ENCODE results near the gene FFAR2.

Gene FFAR2

DNA sequence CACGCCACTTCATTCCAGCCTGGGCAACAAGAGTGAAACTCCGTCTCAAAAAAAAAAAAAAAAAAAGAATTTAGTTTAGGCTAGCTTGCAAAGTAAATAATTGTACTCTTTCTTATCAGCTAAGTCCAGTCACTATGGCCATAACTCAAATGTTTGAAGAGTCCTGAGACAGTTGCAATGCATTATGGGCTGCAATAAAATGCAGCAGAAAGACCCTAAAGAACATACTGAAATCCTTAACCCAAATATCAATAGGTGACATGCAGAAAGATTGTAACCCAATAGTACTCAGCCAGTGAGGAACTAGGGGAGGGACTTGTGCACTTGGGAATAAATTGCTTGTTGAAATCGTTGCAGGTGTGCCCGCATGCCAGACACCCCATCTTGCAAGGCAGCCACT lies 20.9 kb upstream of the FFAR2 start:
- no peak for DNase-seq

DNA sequence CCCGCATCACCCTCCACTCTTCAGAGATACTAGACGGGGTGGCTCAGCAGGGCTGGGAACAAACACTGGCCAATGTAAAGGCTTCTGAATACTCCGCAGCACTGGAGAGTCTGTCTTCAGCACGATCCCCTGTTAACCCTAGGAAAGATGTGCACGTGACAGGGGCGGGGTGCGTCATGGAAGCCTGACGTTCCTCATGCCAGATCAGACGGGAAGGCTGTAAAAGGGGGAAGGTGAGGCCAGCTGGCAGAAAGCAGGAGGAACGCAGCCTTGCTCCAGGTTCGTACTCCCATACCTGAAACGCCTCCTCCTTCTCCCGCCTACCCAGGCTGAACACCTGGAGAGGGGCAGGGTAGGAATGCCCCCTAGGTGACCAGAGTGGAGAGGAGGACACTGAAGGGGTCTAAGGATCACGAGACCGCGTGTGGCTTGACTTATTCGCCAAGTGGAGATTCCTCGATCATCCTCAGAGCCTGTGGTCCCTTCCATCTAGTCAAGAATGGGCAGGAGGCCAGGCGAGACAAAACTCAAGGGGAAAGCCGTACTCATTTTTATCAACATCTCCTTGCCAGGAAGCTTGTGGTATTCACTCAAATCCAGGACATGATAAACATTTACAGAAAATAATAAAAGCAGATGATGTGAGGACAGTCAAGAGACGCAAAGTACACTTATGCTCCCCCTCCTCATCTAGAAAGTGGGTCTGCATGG lies 18.2 kb upstream of the FFAR2 start:
- DNase-seq = no peak

- DNase-seq = no peak
Measured at GRCh38 chr19:35430409-35431144, 17.5 kb upstream of the FFAR2 start.

GRCh38 chr19:35431145-35431807 lies 16.8 kb upstream of the FFAR2 start:
- DNase-seq = no peak

DNA sequence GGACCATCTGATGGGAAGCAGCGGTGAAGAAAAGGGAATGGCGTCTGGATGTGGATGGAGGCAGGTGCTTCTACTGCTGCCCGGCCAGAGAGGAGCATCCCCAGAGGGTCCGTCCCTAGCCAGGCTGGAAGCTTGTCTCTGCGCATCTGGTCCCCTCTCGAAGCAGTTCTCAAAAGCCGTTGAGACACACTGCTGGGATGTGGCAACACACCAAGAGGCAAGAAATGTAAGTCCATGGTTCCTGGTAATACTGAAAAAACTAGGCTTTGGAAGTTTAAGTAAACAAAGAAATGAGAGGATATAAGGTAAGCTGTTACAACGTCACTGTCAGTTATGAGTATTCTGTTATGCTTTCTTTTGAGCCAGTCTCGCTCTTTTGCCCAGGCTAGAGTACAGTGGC lies 15.1 kb upstream of the FFAR2 start:
- no peak for DNase-seq

DNA sequence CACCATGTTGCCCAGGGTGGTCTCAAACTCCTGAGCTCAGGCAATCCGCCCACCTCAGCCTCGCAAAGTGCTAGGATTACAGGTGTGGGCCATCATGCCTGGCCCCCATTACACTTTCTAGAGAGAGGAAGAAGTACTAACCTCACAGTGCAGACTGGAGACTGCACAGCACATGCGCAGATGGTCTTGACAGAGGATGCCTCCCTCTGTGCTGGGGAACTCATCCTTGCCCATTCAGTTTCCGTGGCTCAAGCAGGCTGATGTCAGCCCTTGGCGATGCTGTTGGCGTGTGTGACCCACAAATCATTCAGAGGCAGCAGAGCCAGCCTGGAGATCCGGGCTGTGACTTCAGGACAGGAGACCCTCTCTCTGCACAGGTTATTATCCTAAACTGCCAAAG lies 14.6 kb upstream of the FFAR2 start:
- no peak for DNase-seq

GRCh38 chr19:35435896-35436295 lies 12.2 kb upstream of the FFAR2 start:
- no peak for DNase-seq

GRCh38 chr19:35436477-35437405 lies 11.3 kb upstream of the FFAR2 start:
- no peak for DNase-seq

DNA sequence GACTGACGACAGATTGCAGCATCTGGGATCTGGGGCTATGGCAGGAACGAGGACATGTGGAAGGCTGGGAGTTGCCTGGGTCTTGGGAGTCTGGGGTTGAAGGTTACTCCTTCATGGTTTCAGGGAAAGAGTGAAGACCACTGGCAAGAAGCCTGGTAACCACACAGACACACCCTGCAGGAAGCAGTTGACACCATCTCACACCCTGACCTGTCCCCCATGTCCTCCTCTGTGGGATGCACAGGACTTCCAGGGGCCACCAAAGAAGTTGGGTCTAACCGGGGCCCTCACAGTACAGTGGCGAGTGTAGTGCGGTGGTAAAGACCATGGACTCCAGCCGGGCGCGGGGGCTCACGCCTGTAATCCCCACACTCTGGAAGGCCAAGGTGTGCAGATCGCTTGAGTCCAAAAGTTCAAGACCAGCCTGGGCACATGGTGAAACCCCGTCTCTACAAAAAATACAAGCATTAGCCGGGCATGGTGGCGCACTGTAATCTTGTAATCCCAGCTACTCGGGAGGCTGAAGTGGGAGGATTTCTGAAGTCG lies 10.6 kb upstream of the FFAR2 start:
- no peak for DNase-seq

GRCh38 chr19:35438096-35438495 lies 10.0 kb upstream of the FFAR2 start:
- no peak for DNase-seq

DNA sequence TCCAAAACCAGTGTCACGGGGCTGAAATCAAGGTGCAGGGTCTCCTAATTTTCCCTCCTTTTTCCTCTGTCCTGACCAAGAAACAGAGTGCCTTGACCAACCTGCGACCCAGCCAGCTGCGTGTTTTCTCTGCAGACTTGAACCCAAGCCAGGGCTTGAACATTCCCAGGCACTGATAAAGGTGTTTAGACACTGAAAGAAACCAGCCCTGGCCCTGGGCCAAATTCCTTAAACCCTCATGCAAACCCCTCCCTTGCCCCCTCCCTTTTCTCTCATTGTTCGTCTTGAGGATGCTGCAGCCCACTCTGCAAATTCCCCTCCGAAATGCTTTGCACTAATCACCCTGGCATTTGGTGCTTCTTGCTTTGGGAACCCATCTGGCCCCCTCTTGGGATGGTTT lies 9.5 kb upstream of the FFAR2 start:
- DNase-seq = no peak

- no peak for DNase-seq
Measured at GRCh38 chr19:35439921-35440320, 8.1 kb upstream of the FFAR2 start.

- DNase-seq = no peak
Measured at GRCh38 chr19:35442091-35442490, 6.0 kb upstream of the FFAR2 start.

- no peak for DNase-seq
Measured at GRCh38 chr19:35444735-35445134, 3.3 kb upstream of the FFAR2 start.

DNA sequence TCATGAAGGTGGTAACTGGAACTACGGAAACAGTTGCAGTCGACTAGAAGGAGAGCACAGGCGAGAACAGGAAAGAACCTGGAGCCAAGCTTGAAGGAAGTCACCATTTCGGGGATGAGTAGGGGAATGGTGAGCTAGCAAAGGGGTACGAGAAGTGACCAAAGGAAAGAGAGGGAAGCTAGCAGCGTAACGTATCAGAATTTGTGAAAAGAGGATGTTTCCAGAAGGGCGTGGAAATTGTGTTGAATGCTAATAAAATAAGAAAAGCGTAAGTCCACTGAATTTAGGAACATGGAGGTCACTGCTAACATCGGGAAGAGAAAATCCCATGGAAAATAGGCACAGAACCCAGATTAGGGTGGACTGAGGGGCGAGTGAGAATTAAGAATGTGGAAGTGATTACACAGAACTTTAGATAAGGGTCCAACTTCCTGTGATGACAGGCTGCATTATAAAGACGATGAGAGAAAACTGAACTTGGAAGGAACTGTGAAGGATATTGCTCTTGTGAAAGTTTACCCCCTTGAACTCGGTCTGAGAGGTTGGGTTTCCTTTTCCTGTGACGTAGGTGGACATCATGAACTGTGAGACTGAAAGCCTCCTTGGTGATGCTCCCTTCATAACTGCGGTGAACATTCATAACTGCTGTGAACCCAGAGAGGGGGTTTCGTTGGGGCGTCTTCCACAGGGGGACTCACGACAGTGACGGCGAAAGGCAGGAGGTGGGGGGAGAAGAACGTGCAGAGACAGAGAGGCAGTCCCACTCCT lies 2.0 kb upstream of the FFAR2 start:
- no peak for DNase-seq

DNA sequence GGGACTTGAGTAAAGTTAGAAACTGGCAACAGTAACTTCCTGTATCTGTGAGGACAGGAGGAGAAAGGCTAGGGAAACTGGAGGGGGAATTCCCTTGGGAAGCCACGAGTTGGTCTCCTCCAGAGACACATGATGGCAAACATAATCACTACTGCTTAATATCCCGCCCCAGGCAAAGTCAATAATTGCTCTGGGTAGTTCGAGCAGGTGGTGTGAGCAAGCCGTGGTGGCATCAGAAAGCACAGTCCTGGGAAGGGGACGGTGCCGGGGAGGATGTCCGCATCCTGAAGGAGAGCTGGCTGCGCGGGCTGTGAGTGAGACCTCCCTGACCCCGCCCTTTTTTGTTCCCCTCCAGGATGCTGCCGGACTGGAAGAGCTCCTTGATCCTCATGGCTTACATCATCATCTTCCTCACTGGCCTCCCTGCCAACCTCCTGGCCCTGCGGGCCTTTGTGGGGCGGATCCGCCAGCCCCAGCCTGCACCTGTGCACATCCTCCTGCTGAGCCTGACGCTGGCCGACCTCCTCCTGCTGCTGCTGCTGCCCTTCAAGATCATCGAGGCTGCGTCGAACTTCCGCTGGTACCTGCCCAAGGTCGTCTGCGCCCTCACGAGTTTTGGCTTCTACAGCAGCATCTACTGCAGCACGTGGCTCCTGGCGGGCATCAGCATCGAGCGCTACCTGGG lies 1.4 kb downstream of the FFAR2 start:
- DNase-seq = peak in 2 of 3 experiments; percentile 79 to 92

GRCh38 chr19:35451338-35452096 lies 3.5 kb downstream of the FFAR2 start:
- DNase-seq = no peak

DNA sequence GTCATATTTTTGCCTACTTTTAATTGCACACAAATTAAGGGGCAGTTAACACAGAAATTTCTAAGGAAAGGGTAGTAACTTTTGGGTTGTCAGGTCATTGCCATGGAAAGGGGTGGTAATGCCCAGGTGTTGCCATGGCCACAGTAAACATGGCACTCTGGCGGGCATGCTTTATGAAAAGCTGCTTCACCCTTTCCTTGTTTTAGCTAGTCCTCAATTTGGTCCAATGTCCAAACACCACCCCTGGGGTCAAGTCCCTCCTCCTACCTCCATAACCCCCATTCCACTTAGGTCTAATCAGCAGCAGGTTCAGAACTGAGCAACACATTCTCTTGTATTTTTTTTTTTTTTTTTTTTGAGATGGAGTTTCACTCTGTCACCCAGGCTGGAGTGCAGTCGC lies 6.6 kb downstream of the FFAR2 start:
- DNase-seq = peak in 1 of 3 experiments; percentile 5

DNA sequence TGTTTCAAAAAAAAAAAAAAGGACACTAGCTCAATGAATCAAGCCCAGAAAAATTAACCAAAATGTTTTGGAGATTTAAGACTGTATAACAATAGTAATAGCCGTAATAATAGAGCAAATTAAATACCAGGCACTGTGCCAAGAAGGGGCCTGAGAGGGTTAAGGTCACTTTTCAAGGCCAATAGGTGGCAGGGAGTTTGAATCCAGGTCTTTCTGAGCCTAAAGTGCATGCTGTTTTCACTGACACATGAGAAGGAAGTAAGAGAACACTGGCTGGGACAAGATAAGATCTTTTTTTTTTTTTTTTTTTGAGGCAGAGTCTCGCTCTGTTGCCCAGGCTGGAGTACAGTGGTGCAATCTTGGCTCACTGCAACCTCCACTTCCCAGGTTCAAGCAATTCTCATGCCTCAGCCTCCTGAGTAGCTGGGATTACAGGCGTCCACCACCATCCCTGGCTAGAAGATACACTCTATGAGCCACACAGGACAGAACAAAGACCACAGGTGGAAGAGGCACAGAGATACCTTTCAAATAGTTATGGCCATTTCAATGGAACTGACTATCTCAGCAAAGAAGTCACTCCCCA lies 7.7 kb downstream of the FFAR2 start:
- no peak for DNase-seq

- no peak for DNase-seq
Measured at GRCh38 chr19:35457173-35457572, 9.1 kb downstream of the FFAR2 start.

All from NCI-H1417 (cell line).